Progenitor cell of endocrine pancreas (in vitro differentiated cells): Measurements from ENCODE around the gene VWA8. TPM values are rescaled to one million over a fixed set of nuclear protein-coding genes. Genes with fewer than 3 reads are reported as not detected.

ENCODE experiments used
- DNase-seq: peaks from one replicate; pipeline ENCODE4 v3.0.0; 2021; ENCODE audit warnings: low spot score; ENCODE audit not compliant: unreplicated experiment
- H3K27ac Mint-ChIP-seq: 2 replicates; pipeline ENCODE4 v1.8.0; 2021; ENCODE audit warnings: mild to moderate bottlenecking, moderate library complexity, mixed read lengths
- H3K27me3 Mint-ChIP-seq: 2 replicates; pipeline ENCODE4 v1.8.0; 2021; ENCODE audit warnings: mixed read lengths
- H3K36me3 Mint-ChIP-seq: 2 replicates; pipeline ENCODE4 v1.8.0; 2022; ENCODE audit warnings: mixed read lengths; ENCODE audit not compliant: insufficient read depth
- H3K4me1 Mint-ChIP-seq: 2 replicates; pipeline ENCODE4 v1.8.0; 2021; ENCODE audit warnings: low read depth, mixed read lengths
- H3K4me3 Mint-ChIP-seq: 2 replicates; pipeline ENCODE4 v1.8.0; 2021; ENCODE audit warnings: low read depth, mild to moderate bottlenecking, moderate library complexity, mixed read lengths
- H3K9me3 Mint-ChIP-seq: 2 replicates; pipeline ENCODE4 v1.8.0; 2021; ENCODE audit warnings: low read depth, mixed read lengths
- CTCF ChIP-seq: fragments of 200-600 bp; sonication (generic); IDR thresholded peaks from one replicate; pipeline ENCODE4 v1.5.0; 2021; ENCODE audit warnings: antibody characterized with exemption, mild to moderate bottlenecking; ENCODE audit not compliant: unreplicated experiment
- total RNA-seq: library from RNA; stranded (reverse); gene quantifications from 2 replicates; pipeline ENCODE4 v1.2.1, GENCODE V29; 2021

VWA8 gene
- total RNA-seq, 1 donor from 2014 or later = 24.1 TPM

GRCh38 chr13:41991936-41992335, 31.0 kb upstream of the VWA8 start:
- Mint-ChIP-seq H3K4me3 (no peak overlapping the region), H3K27me3 (no peaks in the 10 kb centered on the region), H3K4me1 (peaks cover 8% of the 10 kb centered on the region), H3K36me3 (no peaks in the 10 kb centered on the region), H3K27ac (no peak overlapping the region), H3K9me3 (no peaks in the 10 kb centered on the region)
- TF ChIP-seq CTCF = no peak
- DNase-seq = no peak

- no peak for TF ChIP-seq CTCF
- no peak for DNase-seq
- Mint-ChIP-seq H3K9me3 (no peaks in the 10 kb centered on the region), H3K4me3 (no peak overlapping the region), H3K27ac (no peak overlapping the region), H3K36me3 (no peaks in the 10 kb centered on the region), H3K27me3 (peaks cover 11% of the 10 kb centered on the region), H3K4me1 (peaks cover 5% of the 10 kb centered on the region)
Measured at GRCh38 chr13:41988244-41988643, 27.3 kb upstream of the VWA8 start.

- no peaks in the 10 kb centered on the region for H3K9me3 Mint-ChIP-seq
- H3K27me3 Mint-ChIP-seq = peaks cover 13% of the 10 kb centered on the region
- TF ChIP-seq CTCF = no peak
- no peak overlapping the region for H3K27ac Mint-ChIP-seq
- no peaks in the 10 kb centered on the region for H3K4me1 Mint-ChIP-seq
- H3K36me3 Mint-ChIP-seq = no peaks in the 10 kb centered on the region
- no peak for DNase-seq
- no peak overlapping the region for H3K4me3 Mint-ChIP-seq
Measured at GRCh38 chr13:41985788-41986508, 25.0 kb upstream of the VWA8 start.

- Mint-ChIP-seq H3K4me1 (no peaks in the 10 kb centered on the region), H3K4me3 (no peak overlapping the region), H3K9me3 (no peaks in the 10 kb centered on the region), H3K27ac (no peak overlapping the region), H3K27me3 (peaks cover 13% of the 10 kb centered on the region), H3K36me3 (no peaks in the 10 kb centered on the region)
- no peak for TF ChIP-seq CTCF
- DNase-seq = no peak
Measured at GRCh38 chr13:41981951-41982715, 21.2 kb upstream of the VWA8 start.

- Mint-ChIP-seq H3K27me3 (peaks cover 1% of the 10 kb centered on the region), H3K4me1 (no peaks in the 10 kb centered on the region), H3K27ac (no peak overlapping the region), H3K9me3 (no peaks in the 10 kb centered on the region), H3K4me3 (no peak overlapping the region), H3K36me3 (no peaks in the 10 kb centered on the region)
- DNase-seq = no peak
- TF ChIP-seq CTCF = no peak
Measured at GRCh38 chr13:41978007-41978406, 17.1 kb upstream of the VWA8 start.
